ENCODE data around the gene ZC3H8. TPM values are rescaled to one million over a fixed set of nuclear protein-coding genes. Genes with fewer than 3 reads are reported as not detected.
A peak's percentile ranks its signal among the peaks of the same experiment; 100 is the strongest.
"Not testable (repeated sequence)": the region's sequence is repeated elsewhere in the genome, so short reads cannot be mapped to it uniquely, and the experiment has no call there.

ZC3H8 gene
- 10 to 100 TPM; 12.7 to 23.1 (median 21.1) TPM for polyA plus RNA-seq (ENCODE audit: insufficient read length in 4 of 4)

DNA sequence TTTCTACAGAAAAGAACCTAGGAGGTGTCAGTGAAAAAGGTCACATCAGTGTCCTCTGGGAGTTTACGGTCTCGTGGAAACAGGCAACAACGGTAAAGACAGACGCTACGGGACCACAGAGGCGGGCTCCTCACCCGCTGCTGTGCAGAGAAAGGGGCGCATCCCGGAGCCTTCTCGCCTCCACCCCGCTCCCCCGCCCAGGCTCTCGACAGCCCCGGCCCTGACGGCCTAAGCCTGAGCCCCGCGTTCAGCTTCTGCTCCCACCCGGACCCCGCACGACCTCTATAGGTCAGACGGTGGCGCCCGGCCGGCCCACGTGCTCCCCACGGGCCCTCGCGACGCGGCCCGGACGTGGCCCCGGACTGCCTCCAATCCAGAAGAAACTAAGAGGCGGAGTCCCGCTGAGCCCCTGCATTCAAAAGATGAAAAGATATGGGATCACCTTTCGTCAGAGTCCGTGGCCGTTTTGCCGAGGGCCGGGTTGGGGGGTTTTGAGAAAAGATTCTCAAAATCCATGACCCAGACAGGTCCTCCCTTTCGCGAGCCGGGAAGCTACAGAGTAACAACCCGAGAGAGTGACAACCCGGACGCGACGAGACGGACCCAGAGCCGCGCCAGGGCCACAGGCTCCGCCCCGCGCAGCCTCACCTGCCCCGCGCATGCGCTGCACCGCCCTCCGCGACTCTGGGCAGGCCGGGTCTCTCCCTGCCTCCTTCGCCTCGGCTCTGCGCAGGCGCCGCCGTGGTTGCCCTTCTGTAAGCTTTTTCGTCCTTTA is at the start of gene ZC3H8:
TSS of gene ZC3H8 (minus strand) at position 577 of the 775 bp plus-strand sequence. CDS start at position 516, 61 bp downstream.
- DNase-seq (ENCODE audit: low read depth in 4 of 4, low spot score in 3 of 4), result peak; percentile 79 to 86 (median 80)

DNA sequence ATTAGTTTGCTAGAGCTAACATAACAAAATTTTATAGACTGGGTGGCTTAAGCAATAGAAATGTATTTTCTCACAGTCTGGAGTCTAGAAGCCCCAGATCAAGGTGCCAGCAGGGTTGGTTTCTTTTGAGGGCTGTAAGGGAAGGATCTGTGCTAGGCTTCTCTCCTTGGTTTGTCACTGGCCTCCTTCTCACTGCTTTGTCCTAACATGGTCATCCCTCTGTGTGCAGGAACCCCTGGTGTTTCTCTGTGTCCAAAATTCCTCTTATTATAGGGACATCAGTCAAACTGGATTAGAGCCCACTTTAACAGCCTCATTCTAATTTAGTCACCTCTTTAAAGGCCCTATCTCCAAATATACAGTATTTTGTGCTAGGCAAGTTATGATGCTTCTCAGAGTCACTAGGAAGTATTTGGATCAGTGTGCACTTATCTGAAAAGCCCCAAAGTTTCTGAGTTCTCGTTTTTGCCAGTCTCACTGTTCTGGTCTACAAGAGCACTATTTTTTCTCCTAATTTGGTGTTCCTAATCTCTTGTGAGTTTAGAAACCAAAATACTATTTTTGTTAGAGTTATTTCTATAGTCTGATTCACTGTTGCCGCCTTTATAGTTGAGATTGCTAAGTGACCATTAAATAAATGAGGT is 49.6 kb upstream of the ZC3H8 start:
- DNase-seq (ENCODE audit: low read depth in 4 of 4, low spot score in 3 of 4), result no peak

DNA sequence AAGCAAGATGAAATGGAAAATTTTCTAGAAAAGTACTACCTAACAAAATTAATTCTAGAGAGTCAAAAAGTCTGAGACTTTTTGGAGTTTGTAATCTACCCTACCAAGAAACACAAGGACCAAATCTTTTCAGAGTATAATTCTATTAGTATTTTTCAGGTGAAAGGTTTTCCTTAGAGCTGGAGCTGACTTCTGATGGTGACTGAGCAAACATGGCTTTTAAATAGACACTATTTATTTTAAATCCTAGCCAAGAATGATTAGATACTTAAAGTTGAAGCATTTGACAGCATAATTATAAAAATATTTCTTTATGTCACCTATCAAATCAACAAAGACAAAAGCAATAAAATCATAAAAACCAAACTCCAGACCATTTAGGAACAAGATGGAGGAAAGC is 47.1 kb upstream of the ZC3H8 start:
- no peak for DNase-seq (ENCODE audit: low read depth in 4 of 4, low spot score in 3 of 4)

DNA sequence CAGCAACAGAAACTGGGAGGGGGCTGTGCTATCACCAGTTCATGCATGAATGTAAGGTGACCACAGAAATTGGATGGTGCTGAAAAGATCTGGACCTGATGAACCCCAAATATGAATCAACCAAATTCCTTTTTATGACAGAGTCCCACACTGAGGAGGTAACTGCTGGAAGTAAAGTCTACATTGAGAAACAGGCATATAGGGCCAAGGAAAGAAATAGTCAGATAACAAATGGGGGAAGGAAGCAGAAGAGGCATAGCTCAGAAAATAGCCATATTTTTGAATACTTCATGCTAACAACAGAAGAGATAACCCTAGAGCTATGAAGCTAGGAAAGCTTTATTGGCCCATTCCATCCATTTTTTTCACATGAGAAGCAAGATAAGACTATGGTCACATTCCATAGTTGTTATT is 46.3 kb upstream of the ZC3H8 start:
- DNase-seq (ENCODE audit: low read depth in 4 of 4, low spot score in 3 of 4), result no peak

DNA sequence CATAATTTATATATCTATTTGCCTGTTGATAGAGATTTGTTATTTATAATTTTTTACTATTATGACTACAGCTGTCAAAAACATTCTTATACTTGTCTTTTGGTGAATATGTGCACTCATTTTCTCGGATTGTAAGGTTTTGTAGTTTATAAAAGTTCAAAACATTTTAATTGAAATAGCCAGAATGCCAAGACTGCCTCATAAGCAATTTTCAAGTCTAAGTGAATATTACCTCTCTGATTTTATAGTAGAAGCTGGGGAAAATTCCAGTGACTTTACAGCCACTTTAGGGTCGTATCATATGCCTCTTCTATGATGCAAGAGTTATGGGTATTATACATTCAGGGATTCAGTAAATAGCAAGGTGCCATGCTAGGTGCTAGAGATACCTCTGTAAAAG is 41.6 kb upstream of the ZC3H8 start:
- no peak for DNase-seq (ENCODE audit: low read depth in 4 of 4, low spot score in 3 of 4)

DNA sequence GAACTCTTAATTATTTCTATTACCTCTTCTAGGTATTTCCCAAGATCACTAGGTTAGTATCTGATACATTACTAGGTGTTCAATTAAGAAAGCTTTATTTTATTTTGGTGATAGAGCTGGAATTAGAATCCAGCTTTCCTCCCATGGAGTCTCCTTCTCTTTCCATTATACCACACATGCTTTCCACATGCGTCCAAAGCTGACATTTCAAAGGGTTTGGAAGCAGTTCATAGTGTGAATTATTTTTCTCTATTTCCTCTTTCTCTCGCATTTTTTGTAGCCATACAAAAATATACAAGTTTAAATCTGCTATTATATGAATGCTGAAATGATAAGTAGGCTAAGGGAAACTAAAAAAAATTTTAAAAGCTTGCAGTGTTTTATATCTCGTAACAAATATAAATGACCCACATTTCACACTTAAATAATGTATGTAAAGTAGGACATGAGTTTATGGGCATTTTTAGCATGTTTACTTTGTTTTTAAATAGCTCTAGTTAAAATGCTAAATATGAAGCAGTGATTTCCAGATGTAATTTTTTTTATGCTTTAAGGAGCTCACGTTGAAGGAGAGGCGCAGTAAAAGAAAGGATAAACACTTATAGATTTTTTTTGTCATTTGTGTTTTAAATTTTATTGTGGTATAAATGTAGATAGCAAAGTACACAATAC is 40.7 kb upstream of the ZC3H8 start:
- DNase-seq (ENCODE audit: low read depth in 4 of 4, low spot score in 3 of 4), result no peak

DNA sequence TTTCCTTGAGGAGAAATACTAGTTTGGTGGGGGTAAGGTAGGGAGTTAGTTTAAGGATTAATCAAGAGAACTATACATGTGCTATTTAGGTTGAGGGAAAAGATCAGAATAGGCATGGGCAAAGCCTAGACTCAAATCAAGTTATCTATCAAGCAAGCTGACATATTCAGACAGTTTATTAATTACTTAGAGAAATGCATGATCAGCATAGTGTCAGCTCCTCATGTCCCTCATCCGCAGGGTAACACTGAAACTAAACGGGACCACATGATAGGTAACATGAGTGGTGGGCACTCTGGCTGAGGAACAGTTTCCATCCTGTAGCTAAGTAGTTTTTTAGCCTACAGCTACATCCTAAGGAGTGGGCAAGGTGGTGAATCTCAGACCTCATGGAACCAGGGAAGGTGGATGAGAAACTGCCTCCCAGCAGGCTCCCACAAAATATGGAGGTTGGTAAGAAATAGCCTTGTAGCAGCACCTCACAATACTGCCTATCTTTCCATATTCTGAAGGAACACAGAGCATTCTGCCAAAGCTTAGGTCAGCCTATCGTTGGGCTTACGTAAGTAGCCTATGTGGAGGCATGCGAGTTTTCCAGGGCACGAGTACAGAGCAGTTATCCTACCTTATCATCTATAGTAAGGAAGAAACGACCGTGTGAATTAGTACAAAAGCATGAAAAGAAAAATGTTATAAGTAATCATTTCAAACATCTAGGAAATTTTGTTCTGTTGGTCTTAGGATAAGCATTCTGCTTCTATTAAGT is 39.0 kb upstream of the ZC3H8 start:
- DNase-seq (ENCODE audit: low read depth in 4 of 4, low spot score in 3 of 4), result no peak

DNA sequence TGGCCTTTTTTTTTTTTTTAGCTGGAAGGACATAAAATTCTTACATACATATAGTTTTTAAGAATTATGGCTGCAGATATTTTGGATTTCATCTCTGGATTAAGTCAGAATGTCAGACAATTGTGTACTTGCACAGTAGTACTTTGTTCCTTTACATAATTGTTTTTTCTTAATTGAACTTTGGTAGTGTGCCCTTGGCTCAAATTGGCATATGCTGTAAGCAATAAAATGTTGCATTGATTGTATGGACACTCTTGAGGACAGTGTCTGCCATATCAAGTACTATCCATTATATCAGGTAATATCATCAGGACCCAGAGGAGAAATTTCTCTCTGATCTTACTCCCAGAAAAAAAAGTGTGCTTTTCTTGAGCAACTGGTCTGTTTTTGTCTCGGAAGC is 35.8 kb upstream of the ZC3H8 start:
- no peak for DNase-seq (ENCODE audit: low read depth in 4 of 4, low spot score in 3 of 4)

DNA sequence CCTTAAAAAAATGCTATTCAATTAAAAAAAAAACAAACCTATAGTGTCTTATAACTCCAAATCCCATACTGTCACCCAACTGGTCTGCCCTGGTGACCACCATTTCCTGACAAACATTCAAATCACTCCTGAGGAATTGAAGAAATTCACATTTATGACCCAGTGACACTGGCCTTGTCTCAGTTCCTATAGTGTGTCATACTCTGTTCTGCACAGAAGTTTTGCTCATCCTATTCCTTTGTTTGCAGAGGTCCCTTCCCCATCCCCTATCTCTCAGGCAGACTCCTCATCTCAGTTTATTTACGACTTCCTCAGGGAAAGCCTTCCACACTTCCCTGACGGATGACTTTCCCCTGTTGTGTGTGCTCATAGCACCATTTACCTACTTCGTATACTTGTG is 35.2 kb upstream of the ZC3H8 start:
- no peak for DNase-seq (ENCODE audit: low read depth in 4 of 4, low spot score in 3 of 4)

DNA sequence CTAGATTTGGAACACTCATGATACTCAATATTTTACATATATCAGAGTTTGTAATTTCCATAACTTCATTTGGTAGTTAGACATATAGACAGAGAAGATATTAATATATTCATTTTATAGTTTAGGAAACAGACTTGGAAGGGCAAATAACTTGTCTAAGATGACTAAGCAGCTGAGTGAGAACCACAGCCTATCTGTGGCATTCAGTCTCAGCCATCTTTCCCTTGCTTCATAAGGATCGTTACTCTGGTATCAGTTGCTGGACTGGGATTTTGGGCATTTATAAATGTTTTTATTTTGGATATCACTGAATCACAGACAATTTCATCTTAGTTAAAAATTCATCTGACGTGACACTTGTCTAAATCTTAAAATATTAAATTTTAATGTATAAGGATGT is 28.7 kb upstream of the ZC3H8 start:
- not testable (repeated sequence) for DNase-seq (ENCODE audit: low read depth in 4 of 4, low spot score in 3 of 4)

DNA sequence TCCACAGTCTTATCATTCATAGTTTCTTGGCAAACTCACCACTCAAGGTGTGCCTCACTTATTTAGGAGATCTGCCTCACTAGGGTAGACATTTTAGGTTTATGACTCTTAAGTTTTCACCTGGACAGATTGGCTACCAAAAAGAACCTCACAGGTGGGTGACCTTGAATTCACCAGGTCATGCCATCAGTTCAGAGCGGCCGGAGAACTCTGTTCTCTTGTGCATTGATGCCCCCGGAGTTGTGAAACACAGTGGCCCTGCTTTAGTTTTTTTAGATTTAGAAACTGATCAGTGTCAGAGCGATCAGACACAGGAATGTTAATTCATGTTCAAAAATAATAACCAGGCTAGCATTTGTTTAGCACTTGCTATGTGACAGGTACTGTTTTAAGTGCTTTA is 27.2 kb upstream of the ZC3H8 start:
- not testable (repeated sequence) for DNase-seq (ENCODE audit: low read depth in 4 of 4, low spot score in 3 of 4)

DNA sequence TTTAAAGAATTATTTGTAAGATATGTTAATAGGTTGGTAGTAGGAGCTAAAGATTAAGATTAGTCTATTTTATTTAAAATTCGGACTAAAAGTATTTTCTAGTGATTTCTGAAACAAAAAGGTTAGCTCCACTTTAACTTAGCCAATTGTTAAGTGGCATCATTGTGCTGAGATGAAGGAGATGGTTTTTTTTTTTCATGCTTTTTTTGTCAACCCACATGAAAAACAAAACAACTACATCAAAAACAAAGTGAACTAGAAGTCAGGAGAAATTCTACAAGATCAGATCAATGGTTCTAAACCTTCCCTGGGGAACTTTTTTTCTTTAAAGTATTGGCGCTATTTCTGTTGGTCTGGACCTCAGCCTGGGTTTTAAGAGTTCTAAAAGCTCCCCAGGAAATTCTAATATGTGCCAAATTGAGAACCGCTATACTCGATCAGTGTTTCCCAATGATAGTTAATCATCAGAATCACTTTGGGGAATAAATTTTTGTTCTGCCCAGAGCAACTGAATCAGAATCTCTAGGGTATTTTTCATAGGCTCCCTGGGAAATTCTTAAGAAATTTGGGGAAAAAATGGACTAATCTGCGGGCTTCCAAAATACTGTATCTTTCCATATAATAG is 22.9 kb upstream of the ZC3H8 start:
- DNase-seq (ENCODE audit: low read depth in 4 of 4, low spot score in 3 of 4), result no peak

DNA sequence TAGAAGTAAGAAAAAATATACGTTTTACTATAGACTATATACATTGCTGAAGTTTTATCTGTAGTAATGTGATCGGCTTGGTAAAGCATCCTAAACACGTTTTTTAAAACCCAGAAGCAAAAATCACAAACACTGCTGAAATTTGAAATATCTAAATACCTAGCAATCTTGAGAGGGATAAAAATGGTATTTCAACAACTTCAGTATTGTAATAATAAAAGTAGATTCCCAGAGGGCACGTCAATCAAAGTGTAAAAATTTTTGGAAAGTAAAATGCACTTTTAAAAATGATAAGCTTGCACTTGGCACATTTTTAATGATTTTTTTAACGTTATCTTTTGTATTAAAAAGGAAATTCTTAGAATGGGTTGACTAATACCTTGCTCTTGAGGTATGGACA is 22.1 kb upstream of the ZC3H8 start:
- no peak for DNase-seq (ENCODE audit: low read depth in 4 of 4, low spot score in 3 of 4)

DNA sequence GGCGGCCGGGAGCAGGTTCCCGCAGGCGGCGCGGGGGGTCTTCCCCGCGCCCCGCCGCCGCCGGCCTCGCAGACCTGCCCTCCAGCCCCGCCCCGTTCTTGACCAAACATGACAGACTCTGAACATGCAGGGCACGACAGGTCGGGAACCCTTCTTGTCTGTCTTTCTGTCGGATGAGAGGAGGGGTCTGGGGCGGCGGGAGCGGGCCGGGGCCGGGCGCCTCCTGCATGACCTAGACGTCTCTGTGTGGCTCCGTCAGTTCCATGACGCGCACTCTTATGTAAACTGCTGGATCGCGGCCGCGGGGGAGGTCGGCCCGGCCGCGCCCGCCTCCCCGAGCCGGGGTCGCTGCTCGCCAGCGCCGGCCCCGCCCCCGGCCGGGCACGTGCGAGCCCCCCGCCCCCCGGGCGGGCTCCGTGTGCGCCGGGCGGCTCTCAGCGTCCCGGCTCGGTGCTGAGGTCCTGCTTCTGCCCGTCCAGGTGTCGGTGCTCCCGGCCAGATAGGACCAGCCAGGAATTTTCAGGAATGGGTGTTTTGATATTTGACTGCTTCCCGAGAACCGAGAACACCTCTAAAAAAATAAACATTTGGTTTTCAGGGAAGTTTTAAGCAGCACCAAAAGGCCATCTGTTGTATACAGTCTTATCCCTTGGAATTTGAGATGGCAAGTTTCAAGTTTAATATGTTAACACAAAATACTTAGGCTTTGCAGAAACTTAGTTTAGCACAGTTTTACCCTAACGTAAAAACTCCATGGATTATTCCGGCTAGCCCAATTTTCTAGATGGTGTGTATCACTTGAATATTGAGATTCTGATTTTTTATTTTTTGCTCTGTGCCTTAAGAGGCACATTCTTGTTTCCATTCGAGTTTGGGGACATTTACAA is 21.3 kb upstream of the ZC3H8 start:
- peak; percentile 51 to 80 (median 78) for DNase-seq (ENCODE audit: low read depth in 4 of 4, low spot score in 3 of 4)

DNA sequence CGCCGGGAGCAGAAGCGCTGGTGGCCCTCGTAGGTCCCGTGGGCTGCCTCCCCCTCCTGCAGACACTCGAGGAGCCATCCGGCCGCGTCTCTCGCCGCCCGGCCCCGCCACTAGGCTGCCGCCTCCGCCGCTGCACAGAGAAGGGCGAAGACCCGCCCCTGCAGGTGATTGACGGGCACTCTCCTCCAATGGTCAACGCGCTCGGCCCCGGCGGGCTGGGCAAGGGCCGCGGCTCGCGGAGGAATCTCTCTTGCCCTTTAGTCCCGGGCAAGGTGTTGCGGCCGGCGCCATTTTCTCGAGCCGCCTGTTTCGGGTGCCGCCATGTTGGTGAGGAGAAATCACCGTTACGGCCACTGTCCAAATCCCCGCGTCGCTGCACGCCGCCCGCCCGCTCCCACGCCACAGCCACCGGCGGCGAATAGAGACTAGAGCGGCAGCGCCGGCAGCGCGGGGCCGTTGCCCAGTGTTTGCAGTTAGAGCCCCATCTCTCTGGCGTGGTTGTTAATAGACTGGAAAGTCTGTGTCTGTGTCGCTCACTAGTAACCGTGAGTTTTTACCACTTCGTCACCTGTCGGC is 20.6 kb upstream of the ZC3H8 start, which contains the start of gene ZC3H6:
TSS of gene ZC3H6 (plus strand) at position 287 of the 576 bp plus-strand sequence. CDS start 398 bp downstream, outside the sequence.
- peak; percentile 96 to 97 (median 96) for DNase-seq (ENCODE audit: low read depth in 4 of 4, low spot score in 3 of 4)

DNA sequence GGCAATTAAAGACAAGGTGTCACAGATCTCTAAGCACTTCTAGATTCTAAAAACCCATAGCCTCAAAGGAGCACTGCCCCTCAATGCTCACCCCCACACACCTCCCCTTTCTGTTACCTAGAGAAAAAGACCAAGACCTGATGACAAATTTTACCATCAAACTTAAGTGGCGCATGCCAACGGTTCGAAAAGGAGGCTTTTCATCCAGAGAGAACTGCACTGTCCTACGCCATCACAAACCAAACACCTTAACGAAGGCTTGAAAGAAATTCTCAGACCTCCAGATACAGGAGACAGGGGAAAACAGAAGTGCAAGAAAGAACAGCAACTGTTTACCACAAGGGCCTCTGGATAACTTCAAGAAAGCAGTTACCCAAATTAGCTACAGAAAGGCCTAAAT is 18.5 kb upstream of the ZC3H8 start:
- DNase-seq (ENCODE audit: low read depth in 4 of 4, low spot score in 3 of 4), result no peak

DNA sequence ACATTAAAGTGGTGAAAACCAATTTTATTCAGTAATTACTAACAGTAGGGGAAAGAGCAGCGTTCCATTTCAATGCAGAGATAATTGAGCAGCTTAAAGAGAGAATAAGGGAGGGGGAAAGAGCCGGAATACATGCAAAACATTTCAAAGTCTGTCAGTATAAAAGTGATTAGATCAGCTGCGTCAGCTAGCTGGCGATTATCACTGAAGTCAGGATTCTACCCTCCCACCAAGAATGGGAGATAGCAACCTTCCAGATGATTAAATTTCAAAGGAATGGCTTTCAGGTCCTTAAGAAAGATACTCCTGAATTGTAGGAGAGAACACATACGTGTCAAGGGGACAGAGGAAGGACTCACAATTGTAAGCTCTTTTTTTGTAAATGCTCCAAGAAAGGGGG is 17.8 kb upstream of the ZC3H8 start:
- DNase-seq (ENCODE audit: low read depth in 4 of 4, low spot score in 3 of 4), result no peak

DNA sequence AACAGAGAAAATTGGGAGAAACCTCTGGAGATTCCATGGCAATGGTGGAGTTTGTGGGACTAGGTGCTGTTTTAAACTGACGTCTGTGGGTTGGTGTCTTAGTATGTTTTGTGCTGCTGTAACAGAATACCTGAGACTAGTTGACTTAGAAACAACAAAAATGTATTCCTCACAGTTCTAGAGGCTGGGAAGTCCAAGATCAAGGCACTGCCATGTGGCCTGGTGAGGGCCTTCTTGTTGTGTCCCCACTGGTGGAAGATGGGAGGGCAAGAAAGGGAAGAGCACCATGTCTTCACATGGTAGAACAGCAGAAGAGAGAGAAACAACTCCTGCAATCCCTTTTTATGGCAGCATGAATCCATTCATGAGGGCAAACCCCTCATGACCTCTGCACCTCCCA is 13.7 kb upstream of the ZC3H8 start:
- DNase-seq (ENCODE audit: low read depth in 4 of 4, low spot score in 3 of 4), result no peak

DNA sequence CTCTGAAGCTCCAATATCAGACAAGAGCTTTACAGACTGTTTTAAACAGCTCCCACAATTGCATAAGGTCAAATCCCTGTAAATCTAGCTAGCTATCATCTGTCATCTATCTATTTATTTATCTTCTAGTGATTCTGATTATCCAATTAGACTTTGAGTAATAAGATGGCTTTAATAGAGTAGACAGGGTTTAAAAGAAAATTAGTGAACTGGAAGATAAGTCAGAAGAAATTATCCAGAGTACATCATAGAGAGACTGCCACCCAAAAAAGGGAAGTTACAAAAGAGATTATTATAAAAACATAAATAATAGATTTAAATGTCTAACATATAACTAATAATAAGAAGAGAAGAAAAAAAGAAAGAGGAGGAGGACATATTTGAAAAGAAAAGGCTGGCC is 8.0 kb upstream of the ZC3H8 start:
- no peak for DNase-seq (ENCODE audit: low read depth in 4 of 4, low spot score in 3 of 4)

Measured in left renal pelvis (tissue), 4 donors.